ENCODE results near the gene MPG. TPM values are rescaled to one million over a fixed set of nuclear protein-coding genes. Genes with fewer than 3 reads are reported as not detected.

Gene MPG
- total RNA-seq, 1 donor from 2014 or later, result 56.5 TPM

DNA sequence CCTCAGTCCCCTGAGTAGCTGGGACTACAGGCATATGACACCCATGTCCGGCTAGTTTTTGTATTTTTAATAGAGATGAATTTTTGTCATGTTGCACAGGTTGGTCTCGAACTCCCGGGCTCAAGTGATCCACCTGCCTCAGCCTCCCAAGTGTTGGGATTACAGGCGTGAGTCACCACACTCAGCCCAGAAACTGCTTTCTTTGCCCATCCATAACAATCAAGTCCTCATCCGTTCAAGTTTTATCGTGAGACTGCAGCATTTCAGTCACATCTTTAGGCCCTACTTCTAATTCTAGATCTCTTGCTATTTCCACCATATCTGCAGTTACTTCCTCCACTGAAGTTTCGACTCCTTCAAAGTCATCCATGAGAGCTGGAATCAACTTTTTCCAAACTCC, 54.1 kb downstream of the MPG start:
- no peaks in the 10 kb centered on the region for H3K4me1 ChIP-seq (ENCODE audit: insufficient read depth, low read length)
- peaks cover 38% of the 10 kb centered on the region for H4K20me1 ChIP-seq (ENCODE audit: insufficient read depth, low read length)
- TF ChIP-seq, protein P1, sequence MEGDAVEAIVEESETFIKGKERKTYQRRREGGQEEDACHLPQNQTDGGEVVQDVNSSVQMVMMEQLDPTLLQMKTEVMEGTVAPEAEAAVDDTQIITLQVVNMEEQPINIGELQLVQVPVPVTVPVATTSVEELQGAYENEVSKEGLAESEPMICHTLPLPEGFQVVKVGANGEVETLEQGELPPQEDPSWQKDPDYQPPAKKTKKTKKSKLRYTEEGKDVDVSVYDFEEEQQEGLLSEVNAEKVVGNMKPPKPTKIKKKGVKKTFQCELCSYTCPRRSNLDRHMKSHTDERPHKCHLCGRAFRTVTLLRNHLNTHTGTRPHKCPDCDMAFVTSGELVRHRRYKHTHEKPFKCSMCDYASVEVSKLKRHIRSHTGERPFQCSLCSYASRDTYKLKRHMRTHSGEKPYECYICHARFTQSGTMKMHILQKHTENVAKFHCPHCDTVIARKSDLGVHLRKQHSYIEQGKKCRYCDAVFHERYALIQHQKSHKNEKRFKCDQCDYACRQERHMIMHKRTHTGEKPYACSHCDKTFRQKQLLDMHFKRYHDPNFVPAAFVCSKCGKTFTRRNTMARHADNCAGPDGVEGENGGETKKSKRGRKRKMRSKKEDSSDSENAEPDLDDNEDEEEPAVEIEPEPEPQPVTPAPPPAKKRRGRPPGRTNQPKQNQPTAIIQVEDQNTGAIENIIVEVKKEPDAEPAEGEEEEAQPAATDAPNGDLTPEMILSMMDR (IDR thresholded peaks at IDR 0.05; ENCODE audit: insufficient read depth, low read depth, low read length), result no peak
- TF ChIP-seq EZH2 (IDR thresholded peaks at IDR 0.05; ENCODE audit: insufficient read depth, low read length), result no peak
- no peak overlapping the region for H3K4me3 ChIP-seq (ENCODE audit: insufficient read depth, low read depth, low read length)
- no peaks in the 10 kb centered on the region for H3K36me3 ChIP-seq (ENCODE audit: insufficient read depth, low read length)
- peaks cover 5% of the 10 kb centered on the region for H3K36me3 Mint-ChIP-seq (ENCODE audit: low read depth, unreplicated experiment)
- H3K79me2 ChIP-seq (ENCODE audit: insufficient read depth, low read length), result peaks cover 77% of the 10 kb centered on the region
- no peaks in the 10 kb centered on the region for H3K27me3 Mint-ChIP-seq (ENCODE audit: low read depth, unreplicated experiment)
- no peak for DNase-seq (ENCODE audit: low read depth)
- H3K4me1 Mint-ChIP-seq (ENCODE audit: low read depth, unreplicated experiment), result peaks cover 5% of the 10 kb centered on the region
- no peak overlapping the region for H3K27ac Mint-ChIP-seq (ENCODE audit: unreplicated experiment)
- no peak overlapping the region for H3K27ac ChIP-seq (ENCODE audit: low read depth, low read length)
- H3K4me3 Mint-ChIP-seq (ENCODE audit: unreplicated experiment), result no peak overlapping the region
- no peaks in the 10 kb centered on the region for H3K9me3 Mint-ChIP-seq (ENCODE audit: unreplicated experiment)
- H3K4me2 ChIP-seq (ENCODE audit: low read length), result no peak overlapping the region
- no peak for FAIRE-seq
- H3K9me3 ChIP-seq (ENCODE audit: insufficient read depth, low read depth, low read length), result no peaks in the 10 kb centered on the region
- H3K27me3 ChIP-seq (ENCODE audit: insufficient read depth, low read length), result no peaks in the 10 kb centered on the region
- H2AFZ ChIP-seq (ENCODE audit: low read depth, low read length), result no peak overlapping the region
- no peak overlapping the region for H3K9ac ChIP-seq (ENCODE audit: low read length)

DNA sequence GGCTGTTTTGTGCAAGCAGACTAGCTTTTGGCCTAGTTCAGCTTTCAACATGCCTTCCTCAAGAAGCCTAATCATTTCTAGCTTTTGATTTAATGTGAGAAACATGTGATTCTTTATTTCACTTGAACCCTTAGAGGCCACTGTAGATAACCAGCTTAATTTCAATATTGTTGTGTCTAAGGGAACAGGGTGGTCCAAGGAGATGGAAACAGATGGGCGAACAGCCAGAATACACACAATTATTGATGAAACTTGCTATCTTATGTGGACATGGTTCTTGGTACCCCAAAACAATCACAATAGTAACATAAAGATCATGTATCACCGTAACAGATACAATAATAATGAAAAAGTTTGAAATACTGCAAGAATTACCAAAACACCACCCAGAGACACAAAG, 55.7 kb downstream of the MPG start:
- Mint-ChIP-seq H3K4me3 (ENCODE audit: unreplicated experiment) (no peak overlapping the region), H3K4me1 (ENCODE audit: low read depth, unreplicated experiment) (peaks cover 5% of the 10 kb centered on the region), H3K9me3 (ENCODE audit: unreplicated experiment) (no peaks in the 10 kb centered on the region), H3K27me3 (ENCODE audit: low read depth, unreplicated experiment) (no peaks in the 10 kb centered on the region), H3K36me3 (ENCODE audit: low read depth, unreplicated experiment) (peaks cover 5% of the 10 kb centered on the region), H3K27ac (ENCODE audit: unreplicated experiment) (no peak overlapping the region)
- DNase-seq (ENCODE audit: low read depth) (no peak), FAIRE-seq (no peak)
- Histone ChIP-seq H3K9ac (ENCODE audit: low read length) (no peak overlapping the region), H3K4me3 (ENCODE audit: insufficient read depth, low read depth, low read length) (no peak overlapping the region), H2AFZ (ENCODE audit: low read depth, low read length) (no peak overlapping the region), H3K4me2 (ENCODE audit: low read length) (no peak overlapping the region), H3K9me3 (ENCODE audit: insufficient read depth, low read depth, low read length) (no peaks in the 10 kb centered on the region), H3K79me2 (ENCODE audit: insufficient read depth, low read length) (peaks cover 81% of the 10 kb centered on the region), H4K20me1 (ENCODE audit: insufficient read depth, low read length) (peaks cover 36% of the 10 kb centered on the region), H3K36me3 (ENCODE audit: insufficient read depth, low read length) (no peaks in the 10 kb centered on the region), H3K27ac (ENCODE audit: low read depth, low read length) (no peak overlapping the region), H3K27me3 (ENCODE audit: insufficient read depth, low read length) (no peaks in the 10 kb centered on the region), H3K4me1 (ENCODE audit: insufficient read depth, low read length) (no peaks in the 10 kb centered on the region)
- TF ChIP-seq, protein P1 (IDR thresholded peaks at IDR 0.05; ENCODE audit: insufficient read depth, low read depth, low read length), result no peak
- no peak for TF ChIP-seq EZH2 (IDR thresholded peaks at IDR 0.05; ENCODE audit: insufficient read depth, low read length)

Other genes starting within 250 kb of the MPG start
- 9.6 and 12.2 TPM in 2 replicates for gene POLR3K, start 24.6 kb upstream of the MPG start, total RNA-seq
- gene SNRNP25, start 24.4 kb upstream of the MPG start, total RNA-seq, result 34.1 and 35.9 TPM in 2 replicates
- 45.6 and 55.5 TPM in 2 replicates for gene RHBDF1, start 5.6 kb upstream of the MPG start, total RNA-seq
- gene NPRL3, start 60.4 kb downstream of the MPG start, total RNA-seq, result 23.5 and 29.0 TPM in 2 replicates
- gene HBZ, start 74.4 kb downstream of the MPG start, total RNA-seq, result not detected in 2 replicates
- not detected in 2 replicates for gene HBM, start 87.8 kb downstream of the MPG start, total RNA-seq
- gene HBA2, start 94.7 kb downstream of the MPG start, total RNA-seq, result 1.4 TPM in 1 of 2 replicates, not detected in the other
- 1.6 TPM in 1 of 2 replicates, not detected in the other for gene HBA1, start 98.5 kb downstream of the MPG start, total RNA-seq
- 2.7 and 4.7 TPM in 2 replicates for gene HBQ1, start 102.2 kb downstream of the MPG start, total RNA-seq
- gene LUC7L, start 151.2 kb downstream of the MPG start, total RNA-seq, result 70.2 and 74.1 TPM in 2 replicates
- 70.8 and 88.7 TPM in 2 replicates for gene FAM234A, start 156.6 kb downstream of the MPG start, total RNA-seq
- 2.7 and 2.8 TPM in 2 replicates for gene RGS11, start 197.7 kb downstream of the MPG start, total RNA-seq
- 3.3 and 5.0 TPM in 2 replicates for gene ARHGDIG, start 202.4 kb downstream of the MPG start, total RNA-seq
- 1.2 and 1.5 TPM in 2 replicates for gene PDIA2, start 204.9 kb downstream of the MPG start, total RNA-seq